ENCODE results near the gene NSRP1. TPM values are rescaled to one million over a fixed set of nuclear protein-coding genes. Genes with fewer than 3 reads are reported as not detected.

Gene NSRP1
- total and polyA plus RNA-seq, 2 of the 13 experiments (the other 11 are each of a cell fraction or from before 2014, with no cell fraction given), result 7.0 to 14.3 TPM

- no peak for TF ChIP-seq MLXIP (CRISPR knock-in tag; IDR thresholded peaks at IDR 0.05; ENCODE audit: borderline replicate concordance)
- TF ChIP-seq ZNF740 (CRISPR knock-in tag; IDR thresholded peaks at IDR 0.05), result no peak
These were observed 102.2 kb downstream of the NSRP1 start (continued) for GRCh38 chr17:30218799-30219198.

- no peak for ATAC-seq
- FAIRE-seq, result no peak
- no TSS peak for BruUV-seq (replicated peaks)
These were observed 102.7 kb downstream of the NSRP1 start for GRCh38 chr17:30219315-30219714.

More at GRCh38 chr17:30219315-30219714, 102.7 kb downstream of the NSRP1 start:
- H2AFZ ChIP-seq (ENCODE audit: low read length), result no peak overlapping the region
- H3K4me3 ChIP-seq (replicated peaks in 1 of 3; ENCODE audit: insufficient read depth in 1 of 3, low read depth in 2 of 3, low read length in 3 of 3), result no peak overlapping the region; a peak in 1 of 6 replicates
- H3K27ac ChIP-seq (ENCODE audit: extremely low read length, insufficient read depth, low read length), result peak overlapping the region; percentile 50
- peaks cover 57% of the 10 kb centered on the region for H3K4me1 ChIP-seq (ENCODE audit: insufficient read depth, low read length)
- intact Hi-C loops (cut with micrococcal nuclease; ENCODE audit: unreplicated experiment), result no loop called here
- no peak overlapping the region for H3K9ac ChIP-seq (ENCODE audit: insufficient read depth, low read depth, low read length)
- no peak for DNase-seq (ENCODE audit: low spot score)
- H3K79me2 ChIP-seq (ENCODE audit: insufficient read depth, low read length), result no peaks in the 10 kb centered on the region
- CTCF ChIA-PET (ENCODE audit: low intra/inter-chr PET ratio, low total read pairs), result no interaction called here
- TF ChIP-seq HINFP (CRISPR knock-in tag; IDR thresholded peaks at IDR 0.05; ENCODE audit: low read depth) (no peak), ZFY (CRISPR knock-in tag; IDR thresholded peaks at IDR 0.05) (no peak), ETV5 (CRISPR knock-in tag; IDR thresholded peaks at IDR 0.05; ENCODE audit: borderline replicate concordance) (no peak), SOX13 (IDR thresholded peaks at IDR 0.05) (no peak), SOX13 (CRISPR knock-in tag; conservative IDR thresholded peaks at IDR 0.05 in 1 of 2, IDR thresholded peaks at IDR 0.05 in 1 of 2) (no peak), GABPB1 (CRISPR knock-in tag; IDR thresholded peaks at IDR 0.05) (no peak)
- peak overlapping the region; percentile 56 for H3K4me2 ChIP-seq (ENCODE audit: low read depth, low read length)
- in situ Hi-C loops (cut with HindIII; ENCODE audit: extremely low pct_ligation_motif_present, low pct_unique_long_range_greater_than_20kb), result no loop called here
- WGBS (ENCODE audit: low lambda C conversion rate), result 85% methylated on average over 3 of the region's 4 CpGs
- POLR2A ChIA-PET, result interaction anchor here (1.1 kb wide), 1 partner anchor 13 kb away, joined by 3 read pairs; no protein-coding TSS in a partner anchor
- peaks cover 0 to 2% of the 10 kb centered on the region in 2 experiments; a peak in 1 of 5 replicates for H3K36me3 ChIP-seq (replicated peaks in 1 of 2; ENCODE audit: control insufficient read depth in 1 of 2, insufficient read depth in 2 of 2, low read length in 2 of 2)
- H4K20me1 ChIP-seq (ENCODE audit: insufficient read depth, low read length), result no peaks in the 10 kb centered on the region
- no peaks in the 10 kb centered on the region for H3K9me3 ChIP-seq (ENCODE audit: low read length)
- no peaks in the 10 kb centered on the region for H3K27me3 ChIP-seq (ENCODE audit: control insufficient read depth in 1 of 2, insufficient read depth in 2 of 2, low read length in 2 of 2)

All from HepG2 (cell line).